ENCODE results near the gene THBS3.
A peak's percentile ranks its signal among the peaks of the same experiment; 100 is the strongest.
"Not testable (repeated sequence)": the region's sequence is repeated elsewhere in the genome, so short reads cannot be mapped to it uniquely, and the experiment has no call there.

THBS3 gene

GRCh38 chr1:155233502-155233901, 25.8 kb upstream of the THBS3 start:
- DNase-seq: not testable (repeated sequence)

GRCh38 chr1:155232001-155232978, 24.6 kb upstream of the THBS3 start:
- not testable (repeated sequence) for DNase-seq

GRCh38 chr1:155231302-155231701, 23.6 kb upstream of the THBS3 start:
- DNase-seq: not testable (repeated sequence)

- no peak for DNase-seq
Measured at GRCh38 chr1:155228096-155228427, 20.4 kb upstream of the THBS3 start.

GRCh38 chr1:155227261-155228095, 19.8 kb upstream of the THBS3 start:
- peak; percentile 99 for DNase-seq

GRCh38 chr1:155226910-155227260, 19.2 kb upstream of the THBS3 start:
- no peak for DNase-seq

- peak; percentile 87 for DNase-seq
Measured at GRCh38 chr1:155226188-155226909, 18.7 kb upstream of the THBS3 start.

GRCh38 chr1:155225404-155225759, 17.7 kb upstream of the THBS3 start:
- not testable (repeated sequence) for DNase-seq

GRCh38 chr1:155223047-155223446, 15.3 kb upstream of the THBS3 start:
- peak; percentile 23 for DNase-seq

GRCh38 chr1:155220211-155220965, 12.7 kb upstream of the THBS3 start:
- not testable (repeated sequence) for DNase-seq

GRCh38 chr1:155219592-155220031, 11.9 kb upstream of the THBS3 start:
- peak; percentile 54 for DNase-seq

GRCh38 chr1:155218854-155219591, 11.3 kb upstream of the THBS3 start:
- DNase-seq: no peak

GRCh38 chr1:155214702-155215101, 7.0 kb upstream of the THBS3 start:
- not testable (repeated sequence) for DNase-seq

GRCh38 chr1:155212051-155212440, 4.3 kb upstream of the THBS3 start:
- DNase-seq: not testable (repeated sequence)

GRCh38 chr1:155211381-155212050, 3.8 kb upstream of the THBS3 start:
- DNase-seq: not testable (repeated sequence)

GRCh38 chr1:155210314-155211104, 2.8 kb upstream of the THBS3 start:
- DNase-seq: peak; percentile 53

- no peak for DNase-seq
Measured at GRCh38 chr1:155209312-155209721, 1.6 kb upstream of the THBS3 start.

- DNase-seq: peak; percentile 96
Measured at GRCh38 chr1:155208541-155209311, 1.0 kb upstream of the THBS3 start, which contains the start of gene MTX1. MTX1 (plus strand) TSS chr1:155208695; CDS start chr1:155208805, 110 bp downstream.
